Right forelimb (tissue), 1 donor: ENCODE measurements around the gene KIRREL1.
A peak's percentile ranks its signal among the peaks of the same experiment; 100 is the strongest.

Source experiments
- DNase-seq: peaks from one replicate; pipeline ENCODE4 v3.0.0-alpha.2; 2018

Gene KIRREL1

GRCh38 chr1:157975228-157975950 lies 18.1 kb upstream of the KIRREL1 start:
- peak; percentile 32 for DNase-seq

GRCh38 chr1:157976888-157977287 lies 16.6 kb upstream of the KIRREL1 start:
- DNase-seq, result no peak

DNA sequence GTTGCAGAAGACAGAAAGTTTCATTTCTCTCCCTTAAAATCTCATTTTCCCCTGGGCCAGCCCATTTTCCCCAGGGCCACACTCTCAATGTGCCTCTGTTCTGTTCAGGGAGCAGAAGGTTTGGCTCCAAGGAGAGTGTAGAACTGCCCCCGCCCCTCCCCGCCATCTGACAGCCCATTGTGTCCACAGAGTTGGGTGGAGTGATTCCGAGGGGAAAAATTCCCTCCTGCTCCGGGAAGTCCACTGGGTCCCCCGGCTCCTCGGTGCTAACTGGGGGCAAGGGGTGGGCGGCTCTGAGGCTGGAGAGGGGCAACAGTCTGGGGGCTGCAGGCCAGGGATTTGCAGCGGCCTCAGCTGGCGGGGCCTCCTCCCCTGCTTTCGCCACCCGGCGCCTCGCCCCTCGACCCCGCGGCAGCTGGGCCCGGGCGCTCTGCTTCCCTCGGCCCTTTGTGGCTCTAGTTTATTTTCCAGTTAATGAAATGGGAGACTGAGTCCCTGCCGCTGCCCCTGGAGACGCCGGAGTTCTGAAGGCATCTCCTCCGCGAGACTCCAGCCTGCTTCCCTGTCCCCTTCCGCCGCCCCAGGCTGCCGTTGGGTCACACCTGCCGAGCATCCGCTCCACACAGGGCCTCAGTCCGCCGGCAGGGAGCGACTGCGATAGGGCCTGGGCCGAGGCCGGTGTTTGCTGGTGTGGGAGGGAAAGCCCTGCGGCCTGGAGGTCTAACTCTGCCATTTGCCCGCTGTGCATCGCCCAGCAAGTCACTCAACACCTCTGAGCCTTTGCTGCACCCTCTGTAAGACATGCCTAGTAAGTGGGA lies 14.7 kb upstream of the KIRREL1 start:
- no peak for DNase-seq

DNA sequence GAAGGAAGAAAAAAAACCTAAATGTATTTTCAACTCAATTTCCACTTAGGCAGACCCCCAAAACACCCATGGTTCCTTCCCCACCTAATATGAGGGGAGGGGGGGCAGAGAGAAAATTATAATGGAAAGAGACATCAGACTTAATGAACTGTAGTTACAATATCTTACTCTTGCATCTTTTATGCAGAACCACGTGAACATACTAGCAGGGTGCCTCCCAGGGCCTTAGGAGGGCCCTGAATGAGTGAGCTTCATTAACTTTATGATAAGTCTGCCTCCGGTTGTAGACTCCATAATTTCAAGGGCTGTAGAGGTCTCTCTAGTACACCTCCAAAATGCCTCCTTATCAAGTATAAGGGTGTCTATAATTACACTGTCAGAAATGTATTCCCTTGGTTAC lies 11.3 kb upstream of the KIRREL1 start:
- no peak for DNase-seq

GRCh38 chr1:157983787-157984186 lies 9.7 kb upstream of the KIRREL1 start:
- no peak for DNase-seq

GRCh38 chr1:157984469-157984868 lies 9.0 kb upstream of the KIRREL1 start:
- DNase-seq, result no peak

DNA sequence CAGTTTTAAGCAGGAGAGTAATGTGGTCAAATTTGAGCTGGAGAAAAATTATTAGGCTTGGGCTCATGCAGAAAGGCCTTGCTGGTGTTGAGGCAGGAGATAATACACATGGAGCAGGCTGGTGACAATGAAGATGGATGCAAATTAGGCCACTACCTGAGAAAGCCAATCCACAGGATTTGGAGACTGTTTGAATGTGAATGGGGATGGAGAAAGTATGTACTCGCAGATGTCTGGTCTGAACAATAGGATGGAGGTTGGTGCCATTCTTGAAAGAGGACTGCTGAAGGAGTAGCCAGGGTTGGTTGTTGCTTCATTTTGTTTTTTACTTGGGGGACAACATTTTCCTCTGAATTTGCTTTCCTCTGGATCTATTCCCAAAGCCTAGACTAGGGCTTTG lies 8.0 kb upstream of the KIRREL1 start:
- DNase-seq, result no peak

DNA sequence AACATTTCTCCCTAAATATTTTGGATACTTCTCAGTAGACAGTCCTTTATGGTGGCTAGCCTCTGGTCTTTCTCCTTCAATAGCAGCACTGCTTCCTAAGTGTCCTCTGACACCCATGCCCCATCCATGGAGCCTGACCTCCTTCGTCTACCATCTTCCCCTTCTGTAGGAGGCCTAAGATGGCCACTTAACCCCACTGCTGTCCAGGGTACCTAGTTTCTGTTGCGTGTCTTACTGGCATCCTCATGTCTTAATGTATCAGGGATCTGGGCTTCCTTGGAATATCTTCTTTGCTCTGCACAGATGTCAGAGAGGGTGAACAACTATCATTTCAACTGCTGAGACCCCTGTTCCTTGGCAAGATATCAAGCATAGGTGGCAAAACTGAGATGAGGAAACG lies 5.4 kb upstream of the KIRREL1 start:
- no peak for DNase-seq

GRCh38 chr1:157992031-157992832 lies 1.2 kb upstream of the KIRREL1 start:
- DNase-seq, result peak; percentile 86

- DNase-seq, result no peak
Measured at GRCh38 chr1:157992833-157993146, 655 bp upstream of the KIRREL1 start.

GRCh38 chr1:157993918-157994605 lies 617 bp downstream of the KIRREL1 start:
- peak; percentile 69 for DNase-seq

DNA sequence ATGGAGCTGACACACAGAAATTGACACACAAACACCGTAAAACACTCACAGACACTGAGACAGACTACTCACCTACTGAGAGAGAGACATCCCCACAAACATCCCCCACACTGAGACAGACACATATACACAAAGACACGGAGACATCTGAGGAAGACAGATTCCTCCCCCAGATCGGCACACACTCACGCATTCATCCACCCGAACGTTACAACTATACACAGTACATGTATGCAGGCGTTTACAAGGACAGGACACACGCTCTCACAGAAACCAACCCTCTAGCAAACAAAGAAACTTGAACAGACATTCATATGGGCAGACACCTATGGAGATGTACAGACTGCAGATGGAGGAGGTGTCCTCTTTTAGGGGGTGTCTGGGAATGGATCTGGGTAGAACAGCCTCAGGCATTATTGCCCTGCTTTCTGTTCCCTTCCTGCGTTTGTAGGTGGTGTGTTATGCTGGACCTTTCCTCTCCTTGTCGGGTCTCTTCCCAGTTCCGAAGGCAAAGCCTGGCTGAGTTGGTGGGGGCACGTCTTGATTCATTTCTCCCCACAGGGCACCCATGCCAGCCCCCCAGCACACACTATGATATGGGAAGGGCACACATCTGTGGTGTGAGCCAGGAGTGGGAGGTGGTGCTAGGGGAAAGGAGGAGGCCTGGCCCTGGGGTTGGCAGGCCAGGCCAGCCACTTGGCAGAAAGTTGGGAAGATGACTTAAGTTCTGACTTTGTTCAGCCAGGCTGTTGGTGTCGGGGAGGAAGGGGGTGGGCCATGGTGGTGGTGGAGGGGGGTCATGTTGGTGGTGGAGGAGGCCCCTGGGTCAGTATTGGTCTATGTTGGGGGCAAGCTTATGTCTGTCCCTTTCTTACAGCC lies 1.5 kb downstream of the KIRREL1 start:
- no peak for DNase-seq

DNA sequence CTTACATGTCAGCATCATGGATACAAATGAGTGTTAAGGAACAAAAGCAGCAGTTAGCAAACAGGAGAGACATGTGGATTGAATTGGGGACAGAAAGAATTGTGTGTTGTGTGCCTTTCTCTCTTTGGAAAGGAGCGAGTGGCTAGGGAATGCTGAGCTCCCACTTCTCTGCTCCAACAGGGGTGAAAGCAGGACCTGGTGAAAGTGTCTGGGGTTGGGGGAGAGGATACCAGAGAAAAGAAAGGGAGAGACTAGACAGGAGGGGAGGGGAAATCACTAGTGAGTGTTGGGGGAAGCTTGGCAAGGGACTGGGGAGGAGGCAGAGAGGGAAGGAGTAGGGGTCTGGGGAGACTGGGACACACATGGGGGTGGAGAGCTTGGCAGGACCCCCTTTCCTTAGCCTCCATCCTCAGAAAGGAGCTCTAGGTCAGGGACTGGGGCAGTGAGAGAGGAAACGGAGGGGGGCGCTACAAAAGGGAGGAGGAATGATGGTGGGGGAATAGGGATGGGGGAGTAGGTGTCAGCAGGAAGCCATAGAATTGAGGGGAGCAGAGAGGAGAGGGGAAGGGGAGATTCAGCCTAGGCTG lies 2.2 kb downstream of the KIRREL1 start:
- no peak for DNase-seq

GRCh38 chr1:157996433-157996832 lies 3.0 kb downstream of the KIRREL1 start:
- DNase-seq, result no peak

DNA sequence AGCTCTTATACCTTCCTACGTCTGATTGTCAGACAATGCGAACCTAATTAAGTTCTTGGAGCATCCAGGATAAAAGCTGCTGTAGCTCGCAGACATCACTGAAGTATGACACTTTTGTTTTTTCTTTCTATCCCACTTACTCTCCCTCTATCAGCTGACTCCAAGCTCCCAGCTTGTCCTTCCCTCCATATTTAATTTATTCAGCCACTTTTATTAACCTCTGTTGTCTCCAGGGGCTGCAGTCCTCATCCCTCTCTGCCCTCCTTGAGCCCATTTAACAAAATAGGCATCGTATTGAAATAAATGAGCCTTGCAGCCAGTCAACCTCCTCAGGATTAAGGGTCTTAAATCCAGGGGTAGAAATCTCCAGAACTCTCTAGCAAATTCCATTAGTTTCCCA lies 7.1 kb downstream of the KIRREL1 start:
- DNase-seq, result no peak

DNA sequence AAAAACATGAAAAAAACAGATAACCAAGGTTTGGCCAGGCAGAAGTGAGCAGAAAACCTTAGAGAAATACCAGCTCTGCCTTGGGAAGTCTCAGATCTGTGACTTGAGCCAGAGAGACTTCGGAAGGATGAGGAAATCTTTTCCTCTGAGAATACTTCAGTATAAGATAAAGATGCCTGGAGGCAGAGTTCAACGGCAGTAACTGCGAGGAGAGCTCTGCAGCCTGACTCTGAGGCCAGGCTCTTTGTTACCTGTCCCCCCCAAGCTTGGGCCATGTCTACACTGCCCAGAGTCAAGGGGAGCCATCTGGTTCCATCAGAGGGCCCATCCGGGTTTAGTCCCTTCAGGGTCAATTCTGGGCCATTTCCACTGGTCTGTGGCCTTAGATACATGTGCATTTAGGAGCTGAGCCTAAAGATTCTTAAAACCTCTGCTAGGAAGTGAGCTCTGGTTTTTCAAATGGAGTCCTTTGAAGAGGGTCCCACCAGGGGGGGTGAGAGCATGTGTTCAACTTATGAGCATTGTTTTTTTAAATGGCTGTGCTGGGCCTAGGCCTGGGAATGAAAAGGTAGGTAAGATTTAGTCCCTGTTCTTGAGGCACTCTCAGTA lies 8.7 kb downstream of the KIRREL1 start:
- no peak for DNase-seq

GRCh38 chr1:158002631-158003405 lies 9.4 kb downstream of the KIRREL1 start:
- no peak for DNase-seq

DNA sequence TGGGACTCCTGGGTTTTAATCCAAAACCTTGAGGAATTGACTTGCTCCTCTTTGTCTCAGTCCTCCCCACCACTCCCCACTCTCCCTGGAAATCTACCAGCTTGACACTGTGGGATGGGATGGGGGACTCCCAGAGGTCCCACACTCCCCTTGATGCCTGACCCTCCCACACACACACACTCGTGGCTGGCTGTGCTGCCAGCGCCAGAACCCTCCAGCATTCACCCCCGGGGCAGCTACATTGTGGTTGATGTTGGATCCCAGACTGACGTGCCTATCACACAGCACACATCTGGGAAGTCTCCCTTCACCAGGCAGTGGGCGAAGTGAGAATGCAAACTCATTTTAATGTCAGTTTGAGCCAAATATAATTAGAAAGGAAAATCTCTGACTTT lies 10.0 kb downstream of the KIRREL1 start:
- DNase-seq, result no peak

- no peak for DNase-seq
Measured at GRCh38 chr1:158005224-158005623, 11.8 kb downstream of the KIRREL1 start.

- no peak for DNase-seq
Measured at GRCh38 chr1:158007180-158007579, 13.7 kb downstream of the KIRREL1 start.
